Ovary (tissue), 9 donors: ENCODE data around the gene PHYH. TPM values are rescaled to one million over a fixed set of nuclear protein-coding genes. Genes with fewer than 3 reads are reported as not detected.

ENCODE experiments used
- DNase-seq, 5 donors: peaks; one replicate each; pipeline ENCODE4 v3.0.0-alpha.2; 2019 to 2020
- H3K27ac ChIP-seq, 2 donors: fragments of 200-600 bp; one replicate each; pipeline versions ENCODE4 v1.5.1 to v1.8.0; 2019 to 2022
- H3K27me3 ChIP-seq: fragments of 200-600 bp; one replicate; pipeline ENCODE4 v1.8.0; 2022
- H3K36me3 ChIP-seq: fragments of 200-600 bp; sonication (generic); one replicate; pipeline ENCODE4 v1.5.1; 2019
- H3K4me1 ChIP-seq: one replicate; pipeline ENCODE4 v1.8.1; 2013; ENCODE audit warnings: mild to moderate bottlenecking, moderate library complexity; ENCODE audit not compliant: insufficient read depth
- H3K4me3 ChIP-seq: fragments of 200-600 bp; sonication (generic); one replicate; pipeline ENCODE4 v1.5.1; 2017
- H3K9me3 ChIP-seq, 2 donors: fragments of 200-600 bp in 1 of 2; sonication (generic) in 1 of 2; one replicate each; pipeline versions ENCODE4 v1.5.1 to v1.8.1; 2013 to 2019; ENCODE audit warnings: mild to moderate bottlenecking in 1 of 2, moderate library complexity in 1 of 2
- EP300 ChIP-seq: sonication (generic); formaldehyde crosslinking; IDR thresholded peaks from one replicate; pipeline ENCODE4 v1.6.1; 2017; ENCODE audit warnings: antibody characterized with exemption
- POLR2A ChIP-seq: fragments of 450-650 bp; IDR thresholded peaks from one replicate; pipeline ENCODE4 v1.6.1; 2017; ENCODE audit warnings: antibody characterized with exemption, mild to moderate bottlenecking, moderate library complexity
- whole genome bisulfite sequencing, 3 donors: extraction: QIAGEN DNeasy Blood & Tissue Kit in 1 of 3; methylation state at CpG; one replicate each; pipeline versions ENCODE4 v1.1.5 to v1.1.7; 2013 to 2017; 5-methylcytosine and 5-hydroxymethylcytosine counted together
- intact Hi-C, 4 donors: fragments of 100-400 bp; cut with DNase I; formaldehyde crosslinking; loops; one replicate each; pipeline versions ENCODE4 v1.11.0 to v1.15.1; 2022 to 2023
- polyA plus RNA-seq, 2 donors: library from polyadenylated mRNA; stranded (reverse); fragments of 200-250 nt in 1 of 2; fragments of 350-450 nt in 1 of 2; fragmentation: Illumina TruSeq in 1 of 2; extraction: RNeasy Lipid Tissue Mini Kit (QIAGEN cat#74804) in 1 of 2; gene quantifications; one replicate each; pipeline ENCODE4 v1.2.3, GENCODE V29; 2013 to 2014
- total RNA-seq, 7 donors: library from RNA; depleted of rRNA in 2 of 7; stranded (reverse); fragments of >200 nt in 2 of 7; fragmentation: NEBNext Ultra II Directional in 3 of 7; extraction: Animal tissue kit (Norgen Biotek cat#: 25700) in 3 of 7; gene quantifications; one replicate each; pipeline versions ENCODE4 v1.1.0 to v1.2.4, GENCODE V29; 2016 to 2023
- TF ChIP-seq, protein P1 (sequence below), 3 donors: fragments of 450-650 bp in 2 of 3; fragments of 200-600 bp in 1 of 3; IDR thresholded peaks; one replicate each; pipeline versions ENCODE4 v1.5.1 to v1.8.0; 2016 to 2022; ENCODE audit warnings: antibody characterized with exemption in 3 of 3, mild to moderate bottlenecking in 1 of 3
- donor health status: DM: no; HTN: no; CAD: no; lungs with moderate emphysema.
- donor health status: DM: no; HTN: no; CAD: no.
- donor health status: Bipolar disorder and iron deficiency.
- donor health status: DM: yes; HTN: yes; CAD: no.
- donor health status: DM: no; HTN: no; CAD: no.
- donor health status: DM: yes; HTN: yes; CAD: no.

PHYH gene
- total and polyA plus RNA-seq, 9 donors: 20.0 to 49.7 (median 39.7) TPM

DNA sequence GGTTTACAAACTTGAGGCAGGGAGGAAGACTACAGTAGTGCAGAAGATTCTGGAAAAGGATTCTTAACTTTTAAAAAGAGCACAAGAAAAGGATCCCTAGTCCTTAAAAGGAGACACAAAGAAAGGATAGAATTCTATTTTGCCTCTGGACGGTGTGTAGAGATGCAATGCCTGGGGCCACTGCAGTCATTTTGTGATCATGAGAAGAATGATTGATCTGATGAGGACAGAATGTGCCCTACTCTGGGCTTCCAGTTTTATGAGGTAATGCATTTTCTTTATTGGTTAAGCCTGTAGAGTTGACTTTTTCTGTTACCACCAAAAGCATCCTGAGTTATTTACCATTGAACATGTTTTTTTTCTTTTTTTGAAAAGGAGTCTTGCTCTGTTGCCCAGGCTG is 37.4 kb downstream of the PHYH start:
- intact Hi-C loops: no loop called here
- H3K4me3 ChIP-seq: no peak overlapping the region
- WGBS, 3 donors: 94 to 100% (median 98%) methylated on average over 1 of the region's 1 CpG
- H3K27me3 ChIP-seq: no peaks in the 10 kb centered on the region
- no peaks in the 10 kb centered on the region for H3K36me3 ChIP-seq
- H3K27ac ChIP-seq: no peak overlapping the region
- no peaks in the 10 kb centered on the region for H3K9me3 ChIP-seq
- TF ChIP-seq, protein P1, sequence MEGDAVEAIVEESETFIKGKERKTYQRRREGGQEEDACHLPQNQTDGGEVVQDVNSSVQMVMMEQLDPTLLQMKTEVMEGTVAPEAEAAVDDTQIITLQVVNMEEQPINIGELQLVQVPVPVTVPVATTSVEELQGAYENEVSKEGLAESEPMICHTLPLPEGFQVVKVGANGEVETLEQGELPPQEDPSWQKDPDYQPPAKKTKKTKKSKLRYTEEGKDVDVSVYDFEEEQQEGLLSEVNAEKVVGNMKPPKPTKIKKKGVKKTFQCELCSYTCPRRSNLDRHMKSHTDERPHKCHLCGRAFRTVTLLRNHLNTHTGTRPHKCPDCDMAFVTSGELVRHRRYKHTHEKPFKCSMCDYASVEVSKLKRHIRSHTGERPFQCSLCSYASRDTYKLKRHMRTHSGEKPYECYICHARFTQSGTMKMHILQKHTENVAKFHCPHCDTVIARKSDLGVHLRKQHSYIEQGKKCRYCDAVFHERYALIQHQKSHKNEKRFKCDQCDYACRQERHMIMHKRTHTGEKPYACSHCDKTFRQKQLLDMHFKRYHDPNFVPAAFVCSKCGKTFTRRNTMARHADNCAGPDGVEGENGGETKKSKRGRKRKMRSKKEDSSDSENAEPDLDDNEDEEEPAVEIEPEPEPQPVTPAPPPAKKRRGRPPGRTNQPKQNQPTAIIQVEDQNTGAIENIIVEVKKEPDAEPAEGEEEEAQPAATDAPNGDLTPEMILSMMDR (IDR thresholded peaks at IDR 0.05): no peak
- H3K4me1 ChIP-seq: peaks cover 2% of the 10 kb centered on the region
- DNase-seq: no peak

DNA sequence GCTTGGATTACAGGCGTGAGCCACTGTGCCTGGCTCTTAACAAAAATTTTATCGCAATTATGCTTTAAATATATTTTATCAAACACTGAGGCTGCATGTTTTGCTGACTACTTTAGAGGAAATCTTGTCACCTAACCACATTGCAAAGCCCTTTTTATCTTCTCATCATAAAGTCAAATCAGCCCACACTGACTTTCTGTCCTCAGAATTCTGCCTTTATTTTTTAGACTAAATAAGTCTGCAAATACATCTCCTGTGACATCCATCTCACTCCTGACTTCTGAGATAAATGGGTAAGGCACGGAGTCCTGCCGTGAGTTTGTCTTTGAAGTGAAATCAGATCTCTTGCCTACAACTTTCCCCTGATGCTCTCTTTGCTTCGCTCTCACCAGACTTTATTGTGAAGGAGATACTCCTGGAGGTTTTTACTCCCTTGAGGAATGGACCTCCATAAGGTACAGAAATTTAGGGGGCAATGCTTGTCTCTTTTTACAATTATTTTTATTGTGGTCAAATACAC is 42.2 kb downstream of the PHYH start:
- 78 to 88% (median 83%) methylated on average over 5 of the region's 5 CpGs for WGBS, 3 donors
- intact Hi-C loops: no loop called here
- DNase-seq: no peak
- no peak overlapping the region for H3K4me3 ChIP-seq
- H3K27ac ChIP-seq: no peak overlapping the region
- H3K27me3 ChIP-seq: no peaks in the 10 kb centered on the region
- H3K4me1 ChIP-seq: no peaks in the 10 kb centered on the region
- H3K9me3 ChIP-seq: no peaks in the 10 kb centered on the region
- TF ChIP-seq, protein P1 (IDR thresholded peaks at IDR 0.05): no peak
- TF ChIP-seq EP300 (no peak), POLR2A (no peak)
- no peaks in the 10 kb centered on the region for H3K36me3 ChIP-seq

DNA sequence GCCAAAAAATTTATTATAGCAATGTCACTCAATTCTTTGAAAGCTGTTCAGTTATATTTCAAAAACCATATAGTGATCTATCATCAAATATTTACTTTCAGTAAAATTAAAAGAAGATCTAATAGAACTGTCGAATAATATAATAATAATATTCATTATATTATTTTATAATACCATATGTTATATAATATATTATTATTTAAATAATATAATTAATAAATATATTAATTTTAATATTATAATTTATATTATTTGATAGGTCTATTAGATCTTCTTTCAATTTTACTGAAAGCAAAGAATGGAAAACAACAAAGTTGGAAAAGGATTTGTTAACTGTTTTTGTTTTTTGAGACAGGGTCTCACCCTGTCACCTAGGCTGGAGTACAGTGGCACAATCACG is 43.2 kb downstream of the PHYH start:
- Histone ChIP-seq H3K4me1 (no peaks in the 10 kb centered on the region), H3K27me3 (no peaks in the 10 kb centered on the region), H3K4me3 (no peak overlapping the region), H3K36me3 (no peaks in the 10 kb centered on the region), H3K27ac (no peak overlapping the region), H3K9me3 (no peaks in the 10 kb centered on the region)
- DNase-seq: no peak
- TF ChIP-seq, protein P1 (IDR thresholded peaks at IDR 0.05): no peak
- TF ChIP-seq EP300 (no peak), POLR2A (no peak)
- WGBS, 3 donors: 81 to 94% (median 83%) methylated on average over 2 of the region's 2 CpGs
- intact Hi-C loops: no loop called here

DNA sequence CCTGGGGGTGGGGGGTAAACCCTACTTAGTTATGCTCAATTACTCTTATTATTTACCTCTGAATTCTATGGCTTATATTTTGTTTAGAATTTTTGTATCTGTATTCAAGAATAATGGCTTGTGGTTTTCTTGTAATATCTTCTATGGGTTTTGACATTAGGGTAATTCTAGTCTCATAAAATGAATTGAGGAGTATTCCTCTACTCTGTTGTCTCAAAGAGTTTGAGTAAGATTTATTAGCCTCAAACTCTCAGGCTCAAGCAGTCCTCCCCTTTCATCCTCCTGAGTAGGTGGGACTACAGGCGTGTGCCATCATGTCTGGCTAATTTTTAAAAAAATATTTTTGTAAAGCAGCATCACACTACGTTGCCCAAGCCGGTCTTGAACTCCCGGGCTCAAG is 46.1 kb downstream of the PHYH start:
- no peak for DNase-seq
- Histone ChIP-seq H3K4me3 (no peak overlapping the region), H3K27me3 (no peaks in the 10 kb centered on the region), H3K36me3 (no peaks in the 10 kb centered on the region), H3K9me3 (no peaks in the 10 kb centered on the region), H3K4me1 (no peaks in the 10 kb centered on the region), H3K27ac (no peak overlapping the region)
- 88 to 92% (median 88%) methylated on average over 4 of the region's 4 CpGs for WGBS, 3 donors
- intact Hi-C loops: no loop called here
- TF ChIP-seq POLR2A (no peak), EP300 (no peak)
- TF ChIP-seq, protein P1 (IDR thresholded peaks at IDR 0.05): no peak
